Measurements from ENCODE around the gene HOXA7. TPM values are rescaled to one million over a fixed set of nuclear protein-coding genes. Genes with fewer than 3 reads are reported as not detected.

HOXA7 gene
- total RNA-seq, 1 donor from 2014 or later, result not detected

DNA sequence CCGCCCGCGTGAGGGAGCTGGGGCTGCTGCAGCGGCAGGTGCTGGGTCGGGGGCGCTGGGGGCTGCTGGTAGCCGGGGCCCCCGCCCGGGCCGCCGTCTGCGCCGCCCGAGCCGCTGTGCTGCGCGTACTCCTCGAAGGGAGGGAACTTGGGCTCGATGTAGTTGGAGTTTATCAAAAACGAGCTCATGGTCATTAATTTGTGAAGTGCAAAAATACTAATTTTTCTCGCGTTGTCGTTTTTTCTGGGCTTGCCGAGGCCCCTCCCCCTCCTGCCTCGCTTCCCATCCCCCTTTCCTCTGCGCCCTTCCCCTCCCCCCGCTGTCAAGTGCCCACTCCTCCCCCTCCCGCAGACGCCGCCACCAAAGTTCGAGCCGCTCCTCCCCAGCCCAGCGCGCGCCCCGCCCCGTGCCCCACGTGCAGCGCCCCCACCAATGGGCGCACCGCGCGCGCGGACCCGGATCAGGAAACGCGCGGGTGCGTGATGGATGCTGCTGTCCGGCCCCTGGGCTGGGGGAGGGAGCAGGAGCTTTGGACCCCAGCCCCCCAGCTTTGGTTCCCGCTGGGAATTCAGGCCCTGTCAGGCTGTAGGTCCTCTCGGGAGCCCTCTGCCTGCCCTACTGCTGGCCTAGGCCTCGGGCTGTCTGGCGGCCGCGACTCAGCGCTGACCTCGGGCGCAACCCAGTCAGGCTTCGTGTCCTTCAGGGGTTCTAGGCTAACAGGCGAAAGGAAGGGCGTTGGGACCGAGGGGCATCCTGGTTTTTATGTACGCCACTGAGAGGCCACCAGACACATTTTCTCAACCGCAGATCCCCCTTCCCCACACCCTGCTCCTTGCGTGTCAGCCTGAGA is 25.7 kb downstream of the HOXA7 start, which contains the start of gene HOXA4:
HOXA4 (minus strand) TSS at position 218 of the 850 bp plus-strand sequence; CDS start at position 194, 24 bp downstream.
- Mint-ChIP-seq H3K9me3 (ENCODE audit: unreplicated experiment) (peaks cover 3% of the 10 kb centered on the region), H3K4me3 (ENCODE audit: unreplicated experiment) (peak within 1 kb of the TSS; percentile 69), H3K27me3 (ENCODE audit: unreplicated experiment) (peaks cover 32% of the 10 kb centered on the region), H3K36me3 (ENCODE audit: unreplicated experiment) (no peaks in the 10 kb centered on the region), H3K27ac (ENCODE audit: unreplicated experiment) (no peak within 1 kb of the TSS), H3K4me1 (ENCODE audit: low read depth, unreplicated experiment) (no peaks in the 10 kb centered on the region)
- no peak for TF ChIP-seq CTCF (IDR thresholded peaks at IDR 0.05; ENCODE audit: partially characterized antibody, unreplicated experiment)
- peak; percentile 81 for DNase-seq

- TF ChIP-seq CTCF (IDR thresholded peaks at IDR 0.05; ENCODE audit: partially characterized antibody, unreplicated experiment), result no peak
- Mint-ChIP-seq H3K4me1 (ENCODE audit: low read depth, unreplicated experiment) (no peaks in the 10 kb centered on the region), H3K27ac (ENCODE audit: unreplicated experiment) (no peak overlapping the region), H3K4me3 (ENCODE audit: unreplicated experiment) (peak overlapping the region; percentile 14), H3K9me3 (ENCODE audit: unreplicated experiment) (peaks cover 5% of the 10 kb centered on the region), H3K36me3 (ENCODE audit: unreplicated experiment) (no peaks in the 10 kb centered on the region), H3K27me3 (ENCODE audit: unreplicated experiment) (peaks cover 36% of the 10 kb centered on the region)
- DNase-seq, result no peak
Measured at GRCh38 chr7:27129729-27130539, 26.5 kb downstream of the HOXA7 start.

DNA sequence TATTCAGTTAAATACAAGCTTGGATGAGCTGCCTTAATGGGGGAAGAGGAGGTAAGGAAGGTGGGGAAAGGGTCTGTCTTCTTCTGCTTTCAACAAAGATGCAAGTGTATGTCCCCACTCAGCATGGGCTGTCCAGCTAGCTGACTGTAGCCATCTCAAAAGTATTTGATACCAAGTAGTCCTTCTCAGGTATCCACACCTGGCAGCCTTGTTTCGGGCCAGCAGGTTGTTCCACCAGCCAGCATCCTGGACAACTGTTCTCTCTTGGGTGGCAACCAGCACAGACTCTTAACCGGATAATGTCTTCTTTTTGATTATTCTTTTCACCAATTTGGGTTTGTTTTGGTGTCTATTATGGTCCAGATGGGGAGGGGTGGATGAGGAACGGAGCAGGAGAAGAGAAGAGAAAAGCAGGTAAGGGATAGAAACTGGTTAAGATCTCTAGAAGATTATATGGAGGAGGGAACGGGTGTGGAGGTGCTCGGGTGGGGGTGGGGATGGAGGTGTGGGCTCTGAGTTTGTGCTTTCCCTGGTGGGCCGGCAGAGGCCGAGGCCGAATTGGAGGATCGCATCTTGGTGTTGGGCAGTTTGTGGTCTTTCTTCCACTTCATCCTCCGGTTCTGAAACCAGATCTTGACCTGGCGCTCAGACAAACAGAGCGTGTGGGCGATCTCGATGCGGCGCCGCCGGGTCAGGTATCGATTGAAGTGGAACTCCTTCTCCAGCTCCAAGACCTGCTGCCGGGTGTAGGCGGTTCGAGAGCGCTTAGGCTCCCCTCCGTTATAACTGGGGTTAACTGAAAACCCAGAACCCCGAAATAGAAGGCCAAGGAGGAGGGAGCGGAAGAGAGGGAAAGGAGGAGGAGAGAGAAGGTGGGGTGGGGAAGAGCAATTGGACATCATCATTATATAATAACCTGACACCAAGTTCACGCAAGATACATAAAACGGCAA is 27.4 kb downstream of the HOXA7 start:
- no peak for DNase-seq
- Mint-ChIP-seq H3K27ac (ENCODE audit: unreplicated experiment) (no peak overlapping the region), H3K36me3 (ENCODE audit: unreplicated experiment) (no peaks in the 10 kb centered on the region), H3K27me3 (ENCODE audit: unreplicated experiment) (peaks cover 41% of the 10 kb centered on the region), H3K4me3 (ENCODE audit: unreplicated experiment) (peak overlapping the region; percentile 14), H3K4me1 (ENCODE audit: low read depth, unreplicated experiment) (no peaks in the 10 kb centered on the region), H3K9me3 (ENCODE audit: unreplicated experiment) (peaks cover 9% of the 10 kb centered on the region)
- no peak for TF ChIP-seq CTCF (IDR thresholded peaks at IDR 0.05; ENCODE audit: partially characterized antibody, unreplicated experiment)

- peaks cover 42% of the 10 kb centered on the region for H3K27me3 Mint-ChIP-seq (ENCODE audit: unreplicated experiment)
Measured at GRCh38 chr7:27128034-27128433, 28.4 kb downstream of the HOXA7 start.

More at GRCh38 chr7:27128034-27128433, 28.4 kb downstream of the HOXA7 start:
- Mint-ChIP-seq H3K4me1 (ENCODE audit: low read depth, unreplicated experiment) (no peaks in the 10 kb centered on the region), H3K9me3 (ENCODE audit: unreplicated experiment) (peaks cover 9% of the 10 kb centered on the region), H3K36me3 (ENCODE audit: unreplicated experiment) (no peaks in the 10 kb centered on the region), H3K27ac (ENCODE audit: unreplicated experiment) (no peak overlapping the region), H3K4me3 (ENCODE audit: unreplicated experiment) (no peak overlapping the region)
- TF ChIP-seq CTCF (IDR thresholded peaks at IDR 0.05; ENCODE audit: partially characterized antibody, unreplicated experiment), result no peak
- no peak for DNase-seq

All from glutamatergic neuron (in vitro differentiated cells).